PC-3 (cell line): ENCODE data around the gene GTPBP1. TPM values are rescaled to one million over a fixed set of nuclear protein-coding genes. Genes with fewer than 3 reads are reported as not detected.

Experiments used
- ATAC-seq: fragments of 200-7000 bp; cut with Tn5 transposase; 2 replicates; pipeline ENCODE4 v1.9.1; 2020; ENCODE audit warnings: mild to moderate bottlenecking, moderate library complexity
- BruUV-seq: library from RNA; stranded (reverse); fragments of 400-500 nt; replicated peaks from 2 replicates; lab custom pipeline; 2021; lab: Mats Ljungman, UMichigan
- CTCF ChIA-PET: fragments of 300-600 bp; sonication (Branson Sonifier 250); formaldehyde crosslinking; loops from one replicate; lab custom pipeline; 2022; ENCODE audit warnings: antibody characterized with exemption; lab: Charles Lee
- POLR2A ChIA-PET: fragments of 300-600 bp; sonication (Branson Sonifier 250); formaldehyde crosslinking; loops from one replicate; lab custom pipeline; 2022; ENCODE audit warnings: antibody characterized with exemption; ENCODE audit not compliant: unreplicated experiment; lab: Charles Lee
- DNase-seq: peaks from one replicate; pipeline ENCODE4 v3.0.0-alpha.2; 2015
- H2AFZ ChIP-seq: fragments of 300-600 bp; sonication (generic); 2 replicates; pipeline ENCODE4 v1.6.0; 2016; ENCODE audit warnings: antibody characterized with exemption, low read length
- H3F3A ChIP-seq: fragments of 300-600 bp; sonication (generic); one replicate; pipeline ENCODE4 v1.6.0; 2017; ENCODE audit warnings: antibody characterized with exemption, low read length, control low read depth, mild to moderate bottlenecking; ENCODE audit not compliant: unreplicated experiment
- H3K27ac ChIP-seq: fragments of 300-600 bp; sonication (generic); 2 replicates; pipeline ENCODE4 v1.5.1; 2016; ENCODE audit warnings: mild to moderate bottlenecking, low read length
- H3K27me3 ChIP-seq: fragments of 300-600 bp; sonication (generic); 2 replicates; pipeline ENCODE4 v1.6.1; 2016; ENCODE audit warnings: low read length, mixed read lengths
- H3K36me3 ChIP-seq: fragments of 300-600 bp; sonication (generic); 2 replicates; pipeline ENCODE4 v1.6.1; 2016; ENCODE audit warnings: low read depth, mixed run types, low read length, mixed read lengths
- H3K4me1 ChIP-seq: fragments of 300-600 bp; sonication (generic); 2 replicates; pipeline ENCODE4 v1.5.1; 2016; ENCODE audit warnings: low read length; ENCODE audit not compliant: insufficient read depth
- H3K4me2 ChIP-seq: fragments of 300-600 bp; sonication (generic); 2 replicates; pipeline ENCODE4 v1.6.0; 2016; ENCODE audit warnings: low read length
- H3K4me3 ChIP-seq: fragments of 300-600 bp; sonication (generic); 2 replicates; pipeline ENCODE4 v1.5.1; 2016; ENCODE audit warnings: mild to moderate bottlenecking, low read length, mixed read lengths
- H3K79me2 ChIP-seq: fragments of 300-600 bp; sonication (generic); 2 replicates; pipeline ENCODE4 v1.6.1; 2017; ENCODE audit warnings: low read length, mixed read lengths
- H3K9ac ChIP-seq: fragments of 300-600 bp; sonication (generic); 2 replicates; pipeline ENCODE4 v1.6.0; 2016; ENCODE audit warnings: mild to moderate bottlenecking, low read length
- H3K9me2 ChIP-seq: fragments of 300-600 bp; sonication (generic); replicated peaks from 2 replicates; pipeline ENCODE4 v1.6.1; 2016; ENCODE audit warnings: mixed run types, low read length, mixed read lengths
- H3K9me3 ChIP-seq: fragments of 300-600 bp; sonication (generic); 2 replicates; pipeline ENCODE4 v1.6.1; 2016; ENCODE audit warnings: low read length, mixed read lengths
- H4K20me1 ChIP-seq: fragments of 300-600 bp; sonication (generic); 2 replicates; pipeline ENCODE4 v1.6.1; 2016; ENCODE audit warnings: low read length, mixed read lengths
- CTCF ChIP-seq: fragments of 300-600 bp; sonication (generic); conservative IDR thresholded peaks from 2 replicates; pipeline ENCODE4 v1.5.1; 2017; ENCODE audit warnings: antibody characterized with exemption, low read depth, mild to moderate bottlenecking, low read length
- EZH2 ChIP-seq: fragments of 300-600 bp; sonication (generic); IDR thresholded peaks from one replicate; pipeline ENCODE4 v1.6.1; 2017; ENCODE audit warnings: antibody characterized with exemption, mild to moderate bottlenecking, low read length; ENCODE audit not compliant: unreplicated experiment
- EZH2phosphoT487 ChIP-seq: fragments of 300-600 bp; sonication (generic); IDR thresholded peaks from 2 replicates; pipeline ENCODE4 v1.6.1; 2018; ENCODE audit warnings: mild to moderate bottlenecking, antibody characterized with exemption, low read length, borderline replicate concordance
- intact Hi-C: fragments of 100-400 bp; cut with micrococcal nuclease; formaldehyde crosslinking; loops from 2 replicates; pipeline ENCODE4 v1.9.0; 2023
- total RNA-seq: library from RNA; depleted of rRNA; stranded (reverse); fragments of >200 nt; gene quantifications from 2 replicates; pipeline ENCODE4 v1.2.3, GENCODE V29; 2014

The GTPBP1 gene
- total RNA-seq, 1 experiment from 2014 or later: 28.2 TPM

GRCh38 chr22:38775656-38776055 lies 69.9 kb downstream of the GTPBP1 start:
- H3K27me3 ChIP-seq: no peaks in the 10 kb centered on the region
- ATAC-seq: no peak
- BruUV-seq: no TSS peak
- H3K4me3 ChIP-seq: no peak overlapping the region
- POLR2A ChIA-PET: no interaction called here
- no peaks in the 10 kb centered on the region for H4K20me1 ChIP-seq
- DNase-seq: no peak
- H3K79me2 ChIP-seq: no peaks in the 10 kb centered on the region
- H2AFZ ChIP-seq: no peak overlapping the region
- H3K36me3 ChIP-seq: no peaks in the 10 kb centered on the region
- no peak for TF ChIP-seq CTCF
- no peak for TF ChIP-seq EZH2phosphoT487
- H3K4me1 ChIP-seq: no peaks in the 10 kb centered on the region
- no peak overlapping the region for H3K9ac ChIP-seq
- no peaks in the 10 kb centered on the region for H3K9me3 ChIP-seq
- no peak overlapping the region for H3K4me2 ChIP-seq
- H3K27ac ChIP-seq: no peak overlapping the region
- H3F3A ChIP-seq: no peaks in the 10 kb centered on the region
- no peaks in the 10 kb centered on the region for H3K9me2 ChIP-seq
- CTCF ChIA-PET: no interaction called here
- intact Hi-C loops: no loop called here

- Histone ChIP-seq H3K9ac (no peak overlapping the region), H4K20me1 (no peaks in the 10 kb centered on the region), H3K9me2 (no peaks in the 10 kb centered on the region), H3K4me3 (no peak overlapping the region), H3K4me1 (no peaks in the 10 kb centered on the region), H3K27ac (no peak overlapping the region), H3K36me3 (no peaks in the 10 kb centered on the region), H3K27me3 (no peaks in the 10 kb centered on the region), H2AFZ (no peak overlapping the region), H3K9me3 (no peaks in the 10 kb centered on the region), H3K4me2 (no peak overlapping the region), H3F3A (no peaks in the 10 kb centered on the region), H3K79me2 (no peaks in the 10 kb centered on the region)
- ChIA-PET CTCF (no interaction called here), POLR2A (no interaction called here)
- no peak for TF ChIP-seq EZH2
- TF ChIP-seq EZH2phosphoT487: no peak
- no peak for TF ChIP-seq CTCF
- no TSS peak for BruUV-seq
- no peak for ATAC-seq
- DNase-seq: no peak
- intact Hi-C loops: no loop called here
Measured at GRCh38 chr22:38776086-38776485, 70.3 kb downstream of the GTPBP1 start.

- no peak overlapping the region for H3K4me3 ChIP-seq
- ATAC-seq: no peak
- intact Hi-C loops: no loop called here
- H3K9me3 ChIP-seq: no peaks in the 10 kb centered on the region
- H4K20me1 ChIP-seq: no peaks in the 10 kb centered on the region
- TF ChIP-seq CTCF: no peak
- TF ChIP-seq EZH2: no peak
- no peak for TF ChIP-seq EZH2phosphoT487
- no peaks in the 10 kb centered on the region for H3K79me2 ChIP-seq
- no peaks in the 10 kb centered on the region for H3K36me3 ChIP-seq
- H2AFZ ChIP-seq: no peak overlapping the region
- BruUV-seq: no TSS peak
- DNase-seq: no peak
- no peak overlapping the region for H3K27ac ChIP-seq
- H3F3A ChIP-seq: no peaks in the 10 kb centered on the region
- POLR2A ChIA-PET: no interaction called here
- no peak overlapping the region for H3K9ac ChIP-seq
- H3K4me1 ChIP-seq: no peaks in the 10 kb centered on the region
- no peaks in the 10 kb centered on the region for H3K9me2 ChIP-seq
- H3K4me2 ChIP-seq: no peak overlapping the region
- no peaks in the 10 kb centered on the region for H3K27me3 ChIP-seq
- CTCF ChIA-PET: no interaction called here
Measured at GRCh38 chr22:38777087-38777671, 71.4 kb downstream of the GTPBP1 start.
